Measurements from ENCODE around the gene MBTPS1.

The MBTPS1 gene

DNA sequence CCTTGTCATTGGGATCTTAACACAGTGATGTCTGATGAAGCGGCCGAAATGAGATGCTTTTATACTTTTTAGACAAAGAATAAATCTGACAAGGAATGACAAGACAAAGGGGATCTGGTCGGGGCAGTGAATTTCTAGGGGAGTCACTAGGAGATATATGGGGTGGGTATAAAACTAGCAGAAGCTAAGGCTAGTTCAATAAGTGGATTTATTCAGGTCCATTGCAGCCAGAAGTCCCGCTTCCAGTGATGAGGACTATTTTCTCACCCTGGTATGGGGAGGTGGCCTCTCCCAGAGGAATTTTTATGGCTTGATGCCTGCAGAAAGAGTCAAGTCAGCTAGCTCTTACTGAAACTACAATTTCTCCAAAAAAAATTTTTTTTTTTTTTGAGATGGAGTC lies 98.0 kb downstream of the MBTPS1 start:
- ChIA-PET POLR2A (no interaction called here), CTCF (no interaction called here)
- Histone ChIP-seq H3K4me3 (ENCODE audit: low read depth, low read length) (no peak overlapping the region), H3K9me3 (ENCODE audit: control insufficient read depth, insufficient read depth, low read depth, low read length) (no peaks in the 10 kb centered on the region), H3K4me1 (ENCODE audit: control insufficient read depth, insufficient read depth, low read length) (no peaks in the 10 kb centered on the region), H3K27ac (ENCODE audit: extremely low read depth, low read depth, low read length) (no peak overlapping the region), H3K36me3 (ENCODE audit: control insufficient read depth in 2 of 2, insufficient read depth in 1 of 2, low read length in 2 of 2) (no peaks in the 10 kb centered on the region)
- no peak for TF ChIP-seq ZNF510 (tag by site-specific recombination; IDR thresholded peaks at IDR 0.05; ENCODE audit: insufficient replicate concordance)
- no peak for TF ChIP-seq ZNF747 (tag by site-specific recombination; IDR thresholded peaks at IDR 0.05)
- TF ChIP-seq ZNF600 (tag by site-specific recombination; IDR thresholded peaks at IDR 0.05), result no peak

DNA sequence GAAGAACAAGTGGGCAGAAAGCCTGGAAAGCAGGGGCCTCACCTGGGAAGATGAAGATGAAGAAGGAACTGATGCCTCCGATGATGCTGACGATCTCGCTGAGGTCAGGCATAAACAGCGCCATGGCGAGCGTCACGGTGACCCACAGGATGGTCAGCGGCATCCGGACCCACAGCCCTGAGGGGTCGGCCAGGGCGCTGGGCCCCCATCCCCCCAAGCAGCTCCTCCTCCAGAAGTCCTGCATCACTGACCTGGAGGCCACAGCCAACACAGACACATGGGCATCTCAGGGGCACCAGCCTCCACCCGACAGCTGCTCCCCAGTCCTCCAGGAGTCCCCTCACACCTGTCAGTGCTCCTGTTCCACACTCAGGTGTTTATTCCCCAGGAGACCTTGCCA lies 100.3 kb downstream of the MBTPS1 start:
- Histone ChIP-seq H3K9me3 (ENCODE audit: control insufficient read depth, insufficient read depth, low read depth, low read length) (no peaks in the 10 kb centered on the region), H3K36me3 (ENCODE audit: control insufficient read depth in 2 of 2, insufficient read depth in 1 of 2, low read length in 2 of 2) (no peaks in the 10 kb centered on the region), H3K27ac (ENCODE audit: extremely low read depth, low read depth, low read length) (no peak overlapping the region), H3K4me3 (ENCODE audit: low read depth, low read length) (no peak overlapping the region), H3K4me1 (ENCODE audit: control insufficient read depth, insufficient read depth, low read length) (no peaks in the 10 kb centered on the region)
- ChIA-PET CTCF (no interaction called here), POLR2A (no interaction called here)
- TF ChIP-seq REPIN1 (tag by site-specific recombination; IDR thresholded peaks at IDR 0.05; ENCODE audit: low read depth) (no peak), ZNF510 (tag by site-specific recombination; IDR thresholded peaks at IDR 0.05; ENCODE audit: insufficient replicate concordance) (no peak), ZSCAN16 (tag by site-specific recombination; IDR thresholded peaks at IDR 0.05) (no peak), ZNF292 (tag by site-specific recombination; IDR thresholded peaks at IDR 0.05; ENCODE audit: borderline replicate concordance, low read depth) (no peak), ZNF677 (tag by site-specific recombination; IDR thresholded peaks at IDR 0.05) (no peak), ZNF248 (tag by site-specific recombination; IDR thresholded peaks at IDR 0.05) (no peak), ZBTB48 (tag by site-specific recombination; IDR thresholded peaks at IDR 0.05) (no peak), ZNF623 (tag by site-specific recombination; IDR thresholded peaks at IDR 0.05) (no peak), ZNF629 (tag by site-specific recombination; IDR thresholded peaks at IDR 0.05) (no peak), ZNF561 (tag by site-specific recombination; IDR thresholded peaks at IDR 0.05; ENCODE audit: borderline replicate concordance) (no peak), ZNF426 (tag by site-specific recombination; IDR thresholded peaks at IDR 0.05) (no peak), ZNF23 (tag by site-specific recombination; IDR thresholded peaks at IDR 0.05; ENCODE audit: borderline replicate concordance) (no peak), YY1 (tag by site-specific recombination; IDR thresholded peaks at IDR 0.05) (no peak), ZNF169 (tag by site-specific recombination; IDR thresholded peaks at IDR 0.05) (no peak), ZNF311 (tag by site-specific recombination; IDR thresholded peaks at IDR 0.05; ENCODE audit: borderline replicate concordance) (no peak), ZFHX2 (tag by site-specific recombination; conservative IDR thresholded peaks at IDR 0.05) (no peak)
- TF ChIP-seq, protein P1, sequence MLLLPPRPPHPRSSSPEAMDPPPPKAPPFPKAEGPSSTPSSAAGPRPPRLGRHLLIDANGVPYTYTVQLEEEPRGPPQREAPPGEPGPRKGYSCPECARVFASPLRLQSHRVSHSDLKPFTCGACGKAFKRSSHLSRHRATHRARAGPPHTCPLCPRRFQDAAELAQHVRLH (tag by site-specific recombination; IDR thresholded peaks at IDR 0.05), result no peak
- TF ChIP-seq, protein P2, sequence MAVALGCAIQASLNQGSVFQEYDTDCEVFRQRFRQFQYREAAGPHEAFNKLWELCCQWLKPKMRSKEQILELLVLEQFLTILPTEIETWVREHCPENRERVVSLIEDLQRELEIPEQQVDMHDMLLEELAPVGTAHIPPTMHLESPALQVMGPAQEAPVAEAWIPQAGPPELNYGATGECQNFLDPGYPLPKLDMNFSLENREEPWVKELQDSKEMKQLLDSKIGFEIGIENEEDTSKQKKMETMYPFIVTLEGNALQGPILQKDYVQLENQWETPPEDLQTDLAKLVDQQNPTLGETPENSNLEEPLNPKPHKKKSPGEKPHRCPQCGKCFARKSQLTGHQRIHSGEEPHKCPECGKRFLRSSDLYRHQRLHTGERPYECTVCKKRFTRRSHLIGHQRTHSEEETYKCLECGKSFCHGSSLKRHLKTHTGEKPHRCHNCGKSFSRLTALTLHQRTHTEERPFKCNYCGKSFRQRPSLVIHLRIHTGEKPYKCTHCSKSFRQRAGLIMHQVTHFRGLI (tag by site-specific recombination; IDR thresholded peaks at IDR 0.05), result no peak
- TF ChIP-seq, protein P3, sequence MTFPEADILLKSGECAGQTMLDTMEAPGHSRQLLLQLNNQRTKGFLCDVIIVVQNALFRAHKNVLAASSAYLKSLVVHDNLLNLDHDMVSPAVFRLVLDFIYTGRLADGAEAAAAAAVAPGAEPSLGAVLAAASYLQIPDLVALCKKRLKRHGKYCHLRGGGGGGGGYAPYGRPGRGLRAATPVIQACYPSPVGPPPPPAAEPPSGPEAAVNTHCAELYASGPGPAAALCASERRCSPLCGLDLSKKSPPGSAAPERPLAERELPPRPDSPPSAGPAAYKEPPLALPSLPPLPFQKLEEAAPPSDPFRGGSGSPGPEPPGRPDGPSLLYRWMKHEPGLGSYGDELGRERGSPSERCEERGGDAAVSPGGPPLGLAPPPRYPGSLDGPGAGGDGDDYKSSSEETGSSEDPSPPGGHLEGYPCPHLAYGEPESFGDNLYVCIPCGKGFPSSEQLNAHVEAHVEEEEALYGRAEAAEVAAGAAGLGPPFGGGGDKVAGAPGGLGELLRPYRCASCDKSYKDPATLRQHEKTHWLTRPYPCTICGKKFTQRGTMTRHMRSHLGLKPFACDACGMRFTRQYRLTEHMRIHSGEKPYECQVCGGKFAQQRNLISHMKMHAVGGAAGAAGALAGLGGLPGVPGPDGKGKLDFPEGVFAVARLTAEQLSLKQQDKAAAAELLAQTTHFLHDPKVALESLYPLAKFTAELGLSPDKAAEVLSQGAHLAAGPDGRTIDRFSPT (tag by site-specific recombination; IDR thresholded peaks at IDR 0.05), result no peak
- TF ChIP-seq, protein P4, sequence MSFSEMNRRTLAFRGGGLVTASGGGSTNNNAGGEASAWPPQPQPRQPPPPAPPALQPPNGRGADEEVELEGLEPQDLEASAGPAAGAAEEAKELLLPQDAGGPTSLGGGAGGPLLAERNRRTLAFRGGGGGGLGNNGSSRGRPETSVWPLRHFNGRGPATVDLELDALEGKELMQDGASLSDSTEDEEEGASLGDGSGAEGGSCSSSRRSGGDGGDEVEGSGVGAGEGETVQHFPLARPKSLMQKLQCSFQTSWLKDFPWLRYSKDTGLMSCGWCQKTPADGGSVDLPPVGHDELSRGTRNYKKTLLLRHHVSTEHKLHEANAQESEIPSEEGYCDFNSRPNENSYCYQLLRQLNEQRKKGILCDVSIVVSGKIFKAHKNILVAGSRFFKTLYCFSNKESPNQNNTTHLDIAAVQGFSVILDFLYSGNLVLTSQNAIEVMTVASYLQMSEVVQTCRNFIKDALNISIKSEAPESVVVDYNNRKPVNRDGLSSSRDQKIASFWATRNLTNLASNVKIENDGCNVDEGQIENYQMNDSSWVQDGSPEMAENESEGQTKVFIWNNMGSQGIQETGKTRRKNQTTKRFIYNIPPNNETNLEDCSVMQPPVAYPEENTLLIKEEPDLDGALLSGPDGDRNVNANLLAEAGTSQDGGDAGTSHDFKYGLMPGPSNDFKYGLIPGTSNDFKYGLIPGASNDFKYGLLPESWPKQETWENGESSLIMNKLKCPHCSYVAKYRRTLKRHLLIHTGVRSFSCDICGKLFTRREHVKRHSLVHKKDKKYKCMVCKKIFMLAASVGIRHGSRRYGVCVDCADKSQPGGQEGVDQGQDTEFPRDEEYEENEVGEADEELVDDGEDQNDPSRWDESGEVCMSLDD (tag by site-specific recombination; IDR thresholded peaks at IDR 0.05), result no peak

Data from HEK293 (cell line).